Heart left ventricle (tissue), 13 donors: ENCODE measurements around the gene SPATA31A3.
"Not testable (repeated sequence)": the region's sequence is repeated elsewhere in the genome, so short reads cannot be mapped to it uniquely, and the experiment has no call there.

Source experiments
- POLR2A ChIP-seq, 2 donors: fragments of 450-650 bp; IDR thresholded peaks; one replicate each; pipeline ENCODE4 v1.6.1; 2017; ENCODE audit warnings: antibody characterized with exemption in 2 of 2, mild to moderate bottlenecking in 2 of 2, moderate library complexity in 2 of 2
- TF ChIP-seq, protein P1 (sequence below), 12 donors: fragments of 200-600 bp; sonication (generic) in 4 of 12; IDR thresholded peaks; one replicate each; pipeline versions ENCODE4 v1.5.0 to v1.8.0; 2018 to 2022; ENCODE audit warnings: antibody characterized with exemption in 12 of 12, mild to moderate bottlenecking in 5 of 12
- donor health status: ischemic (EF 13 %, LVEDD 7.1; RV severe dilation, severe dysfunction).
- donor health status: DM: no; HTN: yes; CAD: no.
- donor health status: DM: no; HTN: no; CAD: no.
- donor health status: ischemic (EF 25% LVEDD 6.9; RV normal size, moderate dysfunction).
- donor health status: ischemic (EF 25% LVEDD 5.7; RV mildly dilated, moderate dysfunction).
- donor health status: ischemic (EF 35%, LVEDD 5.7; RV mildly dilated, moderate dysfunction).
- donor health status: nonischemic (EF 11% LVEDD 7.7; RV severe dilation, severe dysfunction).
- donor health status: DM: yes; HTN: yes; CAD: no.
- donor health status: PGD.
- donor health status: ischemic (EF 29% LVEDD 5.4; RV normal size, mild dysfunction).
- donor health status: nonischemic (EF 23%, LVEDD 6.1; RV moderate dilation, normal function).

DNA sequence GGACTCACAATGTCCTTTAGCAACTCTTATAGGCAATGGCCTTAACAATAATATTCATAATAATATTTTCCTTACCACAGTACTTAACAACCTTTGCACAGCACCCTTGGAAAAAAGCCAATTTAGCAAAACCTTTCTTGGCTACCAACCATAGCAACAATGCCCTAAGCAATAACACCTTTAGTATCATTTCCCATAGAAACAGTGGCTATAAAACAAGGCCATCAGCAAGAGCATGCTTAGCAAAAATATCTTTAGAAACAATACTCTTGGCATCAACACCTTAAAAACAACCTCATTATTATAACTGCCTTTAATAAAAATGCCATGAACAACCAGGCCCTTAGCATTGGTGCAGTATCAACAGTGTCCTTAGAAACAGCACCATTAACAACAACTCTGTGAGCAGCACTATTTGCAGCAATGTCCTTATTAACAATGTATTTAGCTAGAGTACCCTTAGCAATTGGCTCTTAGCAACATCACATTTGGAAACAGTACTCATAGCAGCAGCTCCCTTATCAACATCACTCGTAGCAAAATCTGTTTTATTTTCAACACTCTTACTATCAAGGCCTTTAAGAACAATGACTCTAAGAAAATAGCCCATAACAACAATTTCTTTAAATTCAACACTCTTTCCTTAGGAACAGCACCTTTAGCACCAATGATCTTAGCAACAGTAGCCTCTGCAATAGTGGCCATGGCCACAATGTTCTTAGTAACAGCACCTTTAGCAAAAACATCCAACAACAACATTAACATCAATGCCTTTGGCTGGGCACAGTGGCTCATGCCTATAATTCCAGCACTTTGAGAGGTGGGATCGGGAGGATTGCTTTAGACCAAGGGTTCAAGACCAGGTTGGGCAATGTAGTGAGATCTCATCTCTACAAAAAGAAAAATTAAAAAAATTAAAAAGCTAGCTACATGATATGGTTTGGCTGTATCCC, 52.2 kb downstream of the SPATA31A3 start:
- TF ChIP-seq POLR2A (IDR thresholded peaks at IDR 0.05): not testable (repeated sequence)
- TF ChIP-seq, protein P1, sequence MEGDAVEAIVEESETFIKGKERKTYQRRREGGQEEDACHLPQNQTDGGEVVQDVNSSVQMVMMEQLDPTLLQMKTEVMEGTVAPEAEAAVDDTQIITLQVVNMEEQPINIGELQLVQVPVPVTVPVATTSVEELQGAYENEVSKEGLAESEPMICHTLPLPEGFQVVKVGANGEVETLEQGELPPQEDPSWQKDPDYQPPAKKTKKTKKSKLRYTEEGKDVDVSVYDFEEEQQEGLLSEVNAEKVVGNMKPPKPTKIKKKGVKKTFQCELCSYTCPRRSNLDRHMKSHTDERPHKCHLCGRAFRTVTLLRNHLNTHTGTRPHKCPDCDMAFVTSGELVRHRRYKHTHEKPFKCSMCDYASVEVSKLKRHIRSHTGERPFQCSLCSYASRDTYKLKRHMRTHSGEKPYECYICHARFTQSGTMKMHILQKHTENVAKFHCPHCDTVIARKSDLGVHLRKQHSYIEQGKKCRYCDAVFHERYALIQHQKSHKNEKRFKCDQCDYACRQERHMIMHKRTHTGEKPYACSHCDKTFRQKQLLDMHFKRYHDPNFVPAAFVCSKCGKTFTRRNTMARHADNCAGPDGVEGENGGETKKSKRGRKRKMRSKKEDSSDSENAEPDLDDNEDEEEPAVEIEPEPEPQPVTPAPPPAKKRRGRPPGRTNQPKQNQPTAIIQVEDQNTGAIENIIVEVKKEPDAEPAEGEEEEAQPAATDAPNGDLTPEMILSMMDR (IDR thresholded peaks at IDR 0.05): not testable (repeated sequence)
